Stimulated activated CD4-positive, alpha-beta T cell treated with anti-CD3 and anti-CD28 coated beads, TNF-alpha, amount 100 ng/mL, for 4 hours (primary cell): ENCODE results near the gene ADAMTS19.

Source experiments
- DNase-seq, 3 experiments: peaks; one replicate each; pipeline ENCODE4 v3.0.0-alpha.2; 2020; ENCODE audit warnings: low read depth in 3 of 3

ADAMTS19 gene

GRCh38 chr5:129465776-129466344 is 5.8 kb downstream of the ADAMTS19 start:
- no peak for DNase-seq

- no peak for DNase-seq
These were observed 14.4 kb downstream of the ADAMTS19 start for GRCh38 chr5:129474544-129474943.

GRCh38 chr5:129476751-129477150 is 16.7 kb downstream of the ADAMTS19 start:
- DNase-seq, result no peak

- no peak for DNase-seq
These were observed 17.4 kb downstream of the ADAMTS19 start for GRCh38 chr5:129477532-129477931.

GRCh38 chr5:129481161-129481560 is 21.1 kb downstream of the ADAMTS19 start:
- DNase-seq, result no peak

GRCh38 chr5:129496421-129496820 is 36.3 kb downstream of the ADAMTS19 start:
- no peak for DNase-seq

- no peak for DNase-seq
These were observed 36.9 kb downstream of the ADAMTS19 start for GRCh38 chr5:129496864-129497595.

GRCh38 chr5:129499208-129499852 is 39.2 kb downstream of the ADAMTS19 start:
- DNase-seq, result no peak

- DNase-seq, result no peak
These were observed 40.0 kb downstream of the ADAMTS19 start for GRCh38 chr5:129500101-129500500.

GRCh38 chr5:129506086-129506485 is 46.0 kb downstream of the ADAMTS19 start:
- DNase-seq, result no peak

GRCh38 chr5:129506950-129507349 is 46.9 kb downstream of the ADAMTS19 start:
- DNase-seq, result no peak

- no peak for DNase-seq
These were observed 47.4 kb downstream of the ADAMTS19 start for GRCh38 chr5:129507527-129507926.

- no peak for DNase-seq
These were observed 48.5 kb downstream of the ADAMTS19 start for GRCh38 chr5:129508606-129509005.

GRCh38 chr5:129509363-129509975 is 49.4 kb downstream of the ADAMTS19 start:
- DNase-seq, result no peak

GRCh38 chr5:129511291-129511690 is 51.2 kb downstream of the ADAMTS19 start:
- DNase-seq, result no peak

- no peak for DNase-seq
These were observed 81.0 kb downstream of the ADAMTS19 start for GRCh38 chr5:129541051-129541450.

- DNase-seq, result no peak
These were observed 81.7 kb downstream of the ADAMTS19 start for GRCh38 chr5:129541648-129542251.

GRCh38 chr5:129547137-129547536 is 87.0 kb downstream of the ADAMTS19 start:
- DNase-seq, result no peak

GRCh38 chr5:129554134-129554904 is 94.2 kb downstream of the ADAMTS19 start:
- DNase-seq, result no peak

- no peak for DNase-seq
These were observed 103.5 kb downstream of the ADAMTS19 start for GRCh38 chr5:129563585-129563984.

GRCh38 chr5:129569295-129569694 is 109.2 kb downstream of the ADAMTS19 start:
- DNase-seq, result no peak
